Caco-2 (cell line): ENCODE measurements around the gene SRGAP3. TPM values are rescaled to one million over a fixed set of nuclear protein-coding genes. Genes with fewer than 3 reads are reported as not detected.

Experiments
- BruUV-seq: library from RNA; stranded (reverse); fragments of 400-500 nt; replicated peaks from 2 replicates; lab custom pipeline; 2021; lab: Mats Ljungman, UMichigan
- CTCF ChIA-PET: fragments of 300-600 bp; sonication (Branson Sonifier 250); formaldehyde crosslinking; loops from one replicate; lab custom pipeline; 2022; ENCODE audit warnings: antibody characterized with exemption; lab: Charles Lee
- POLR2A ChIA-PET: fragments of 300-600 bp; sonication (Branson Sonifier 250); formaldehyde crosslinking; loops from one replicate; lab custom pipeline; 2022; ENCODE audit warnings: antibody characterized with exemption; lab: Charles Lee
- DNase-seq, 2 experiments: peaks; one replicate each; pipeline versions ENCODE4 v3.0.0 to v3.0.0-alpha.2; 2020 to 2022
- H3K27me3 ChIP-seq: replicated peaks from 2 replicates; pipeline ENCODE4 v1.6.0; 2011; ENCODE audit warnings: low read length; ENCODE audit not compliant: control insufficient read depth, insufficient read depth
- H3K36me3 ChIP-seq: 2 replicates; pipeline ENCODE4 v1.5.1; 2011; ENCODE audit warnings: low read length; ENCODE audit not compliant: control insufficient read depth, insufficient read depth
- H3K4me1 ChIP-seq: fragments of 250-450 bp; sonication (Bioruptor Pico); 2 replicates; pipeline ENCODE4 v1.5.1; 2020; ENCODE audit warnings: mild to moderate bottlenecking
- H3K4me3 ChIP-seq: 2 replicates; pipeline ENCODE4 v1.5.1; 2011; ENCODE audit warnings: low read depth, mild to moderate bottlenecking, control low read depth, low read length
- H3K9me3 ChIP-seq: fragments of 250-450 bp; sonication (Bioruptor Pico); 2 replicates; pipeline ENCODE4 v1.5.1; 2020; ENCODE audit warnings: mild to moderate bottlenecking, moderate library complexity
- H3K27ac Mint-ChIP-seq: one replicate; pipeline ENCODE4 v1.8.0; 2022; ENCODE audit warnings: mixed read lengths; ENCODE audit not compliant: unreplicated experiment
- H3K27me3 Mint-ChIP-seq: one replicate; pipeline ENCODE4 v1.8.0; 2022; ENCODE audit warnings: mixed read lengths; ENCODE audit not compliant: insufficient read depth, unreplicated experiment
- H3K36me3 Mint-ChIP-seq: one replicate; pipeline ENCODE4 v1.8.0; 2022; ENCODE audit warnings: mild to moderate bottlenecking, mixed read lengths; ENCODE audit not compliant: insufficient read depth, unreplicated experiment
- H3K4me1 Mint-ChIP-seq: one replicate; pipeline ENCODE4 v1.8.0; 2022; ENCODE audit warnings: low read depth, mixed read lengths; ENCODE audit not compliant: unreplicated experiment
- H3K4me3 Mint-ChIP-seq: one replicate; pipeline ENCODE4 v1.8.0; 2022; ENCODE audit warnings: mild to moderate bottlenecking, moderate library complexity, mixed read lengths; ENCODE audit not compliant: unreplicated experiment
- H3K9me3 Mint-ChIP-seq: one replicate; pipeline ENCODE4 v1.8.0; 2022; ENCODE audit warnings: mixed read lengths; ENCODE audit not compliant: unreplicated experiment
- CTCF ChIP-seq, 2 experiments: fragments of 200-600 bp in 1 of 2; IDR thresholded peaks; 1 replicate in 1 of 2; 2 replicates in 1 of 2; pipeline versions ENCODE4 v1.5.1 to v1.8.0; 2011 to 2022; ENCODE audit warnings: antibody characterized with exemption in 1 of 2, control low read depth in 1 of 2, inconsistent platforms in 1 of 2, low read depth in 1 of 2, low read length in 1 of 2, mild to moderate bottlenecking in 1 of 2, moderate library complexity in 1 of 2; ENCODE audit not compliant: insufficient read depth in 1 of 2, severe bottlenecking in 1 of 2, unreplicated experiment in 1 of 2
- intact Hi-C: fragments of 100-400 bp; cut with micrococcal nuclease; formaldehyde crosslinking; loops from one replicate; pipeline ENCODE4 v1.10.0; 2022; ENCODE audit not compliant: unreplicated experiment
- total RNA-seq: library from RNA; stranded (reverse); gene quantifications from 2 replicates; pipeline ENCODE4 v1.2.3, GENCODE V29; 2022

The SRGAP3 gene
- total RNA-seq, 1 experiment from 2014 or later, result 1.3 TPM

- peaks cover 4% of the 10 kb centered on the region; the same call in 1 of the 2 replicates for H3K9me3 ChIP-seq
- no peak for TF ChIP-seq CTCF (IDR thresholded peaks at IDR 0.05; ENCODE audit: insufficient read depth in 1 of 2, low read depth in 1 of 2, low read length in 1 of 2, severe bottlenecking in 1 of 2, unreplicated experiment in 1 of 2)
- no peak for DNase-seq
- Mint-ChIP-seq H3K27me3 (no peaks in the 10 kb centered on the region), H3K4me1 (no peaks in the 10 kb centered on the region), H3K4me3 (no peak overlapping the region), H3K36me3 (no peaks in the 10 kb centered on the region), H3K27ac (no peak overlapping the region), H3K9me3 (peaks cover 12% of the 10 kb centered on the region)
- H3K4me1 ChIP-seq, result 0 out of 2 replicates have a peak, but pooled peaks cover 8% of the 10 kb centered on the region
- CTCF ChIA-PET, result no interaction called here
- H3K27me3 ChIP-seq, result no peaks in the 10 kb centered on the region; the same call in 1 of the 2 replicates
- no peak overlapping the region for H3K4me3 ChIP-seq
- intact Hi-C loops, result no loop called here
- H3K36me3 ChIP-seq, result no peaks in the 10 kb centered on the region
- BruUV-seq, result no TSS peak
- POLR2A ChIA-PET, result no interaction called here
Observed at GRCh38 chr3:9135930-9136525, 113.4 kb downstream of the SRGAP3 start.

GRCh38 chr3:9135526-9135925 lies 113.9 kb downstream of the SRGAP3 start:
- intact Hi-C loops, result no loop called here
- Histone ChIP-seq H3K4me3 (no peak overlapping the region), H3K27me3 (no peaks in the 10 kb centered on the region; the same call in 1 of the 2 replicates), H3K4me1 (0 out of 2 replicates have a peak, but pooled peaks cover 8% of the 10 kb centered on the region), H3K9me3 (peaks cover 4% of the 10 kb centered on the region; the same call in 1 of the 2 replicates), H3K36me3 (no peaks in the 10 kb centered on the region)
- peaks cover 12% of the 10 kb centered on the region for H3K9me3 Mint-ChIP-seq
- H3K4me3 Mint-ChIP-seq, result no peak overlapping the region
- H3K4me1 Mint-ChIP-seq, result no peaks in the 10 kb centered on the region
- H3K27ac Mint-ChIP-seq, result no peak overlapping the region
- no peak for TF ChIP-seq CTCF (IDR thresholded peaks at IDR 0.05; ENCODE audit: insufficient read depth in 1 of 2, low read depth in 1 of 2, low read length in 1 of 2, severe bottlenecking in 1 of 2, unreplicated experiment in 1 of 2)
- ChIA-PET POLR2A (no interaction called here), CTCF (no interaction called here)
- H3K27me3 Mint-ChIP-seq, result no peaks in the 10 kb centered on the region
- BruUV-seq, result no TSS peak
- no peak for DNase-seq
- H3K36me3 Mint-ChIP-seq, result no peaks in the 10 kb centered on the region

- no peaks in the 10 kb centered on the region for H3K36me3 Mint-ChIP-seq
- H3K36me3 ChIP-seq, result no peaks in the 10 kb centered on the region
- DNase-seq, result no peak
- no peaks in the 10 kb centered on the region for H3K4me1 Mint-ChIP-seq
- no peak for TF ChIP-seq CTCF (IDR thresholded peaks at IDR 0.05; ENCODE audit: insufficient read depth in 1 of 2, low read depth in 1 of 2, low read length in 1 of 2, severe bottlenecking in 1 of 2, unreplicated experiment in 1 of 2)
- H3K27me3 Mint-ChIP-seq, result no peaks in the 10 kb centered on the region
- H3K4me3 ChIP-seq, result no peak overlapping the region
- CTCF ChIA-PET, result no interaction called here
- 0 out of 2 replicates have a peak, but pooled peaks cover 8% of the 10 kb centered on the region for H3K4me1 ChIP-seq
- POLR2A ChIA-PET, result no interaction called here
- H3K4me3 Mint-ChIP-seq, result no peak overlapping the region
- intact Hi-C loops, result no loop called here
- H3K27me3 ChIP-seq, result no peaks in the 10 kb centered on the region; the same call in 1 of the 2 replicates
- no TSS peak for BruUV-seq
- no peaks in the 10 kb centered on the region for H3K9me3 Mint-ChIP-seq
- H3K9me3 ChIP-seq, result no peaks in the 10 kb centered on the region
- no peak overlapping the region for H3K27ac Mint-ChIP-seq
Observed at GRCh38 chr3:9133656-9134055, 115.8 kb downstream of the SRGAP3 start.
